ENCODE results near the gene VSIG10.

DNA sequence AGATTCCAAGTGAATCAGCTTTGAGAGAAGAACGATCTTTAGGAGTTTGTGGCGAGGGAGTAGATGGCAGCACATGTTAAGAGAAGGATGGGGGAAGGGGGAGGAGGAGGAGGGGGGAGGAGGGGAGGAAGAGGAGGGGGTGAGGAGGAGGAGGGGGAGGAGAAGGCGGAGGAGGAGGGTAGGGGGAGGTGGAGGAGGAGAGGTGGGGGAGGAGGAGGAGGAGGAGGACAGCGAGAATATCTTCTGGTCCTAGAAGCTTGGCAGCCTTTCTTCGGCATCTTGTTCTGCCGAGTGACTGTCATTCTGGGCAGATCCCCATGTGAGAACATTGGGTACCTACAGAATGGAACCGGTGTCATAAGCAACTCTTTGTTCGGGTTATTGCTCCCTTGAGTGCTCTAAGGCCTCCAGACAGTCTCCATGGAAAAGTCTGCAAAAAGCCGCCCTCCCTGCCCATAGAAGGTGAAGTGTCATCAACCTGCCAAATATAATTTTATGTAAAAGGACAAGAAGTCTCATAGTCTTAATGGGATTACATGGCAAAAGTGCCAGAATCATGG is 80.4 kb downstream of the VSIG10 start:
- TF ChIP-seq TCF4 (CRISPR knock-in tag; IDR thresholded peaks at IDR 0.05; ENCODE audit: borderline replicate concordance) (no peak), ISL1 (CRISPR knock-in tag; IDR thresholded peaks at IDR 0.05) (no peak), ZFP30 (CRISPR knock-in tag; IDR thresholded peaks at IDR 0.05) (no peak), ARNTL (CRISPR knock-in tag; IDR thresholded peaks at IDR 0.05; ENCODE audit: borderline replicate concordance, low read depth) (no peak), CSDC2 (CRISPR knock-in tag; IDR thresholded peaks at IDR 0.05) (no peak)
- TF ChIP-seq, protein P1, sequence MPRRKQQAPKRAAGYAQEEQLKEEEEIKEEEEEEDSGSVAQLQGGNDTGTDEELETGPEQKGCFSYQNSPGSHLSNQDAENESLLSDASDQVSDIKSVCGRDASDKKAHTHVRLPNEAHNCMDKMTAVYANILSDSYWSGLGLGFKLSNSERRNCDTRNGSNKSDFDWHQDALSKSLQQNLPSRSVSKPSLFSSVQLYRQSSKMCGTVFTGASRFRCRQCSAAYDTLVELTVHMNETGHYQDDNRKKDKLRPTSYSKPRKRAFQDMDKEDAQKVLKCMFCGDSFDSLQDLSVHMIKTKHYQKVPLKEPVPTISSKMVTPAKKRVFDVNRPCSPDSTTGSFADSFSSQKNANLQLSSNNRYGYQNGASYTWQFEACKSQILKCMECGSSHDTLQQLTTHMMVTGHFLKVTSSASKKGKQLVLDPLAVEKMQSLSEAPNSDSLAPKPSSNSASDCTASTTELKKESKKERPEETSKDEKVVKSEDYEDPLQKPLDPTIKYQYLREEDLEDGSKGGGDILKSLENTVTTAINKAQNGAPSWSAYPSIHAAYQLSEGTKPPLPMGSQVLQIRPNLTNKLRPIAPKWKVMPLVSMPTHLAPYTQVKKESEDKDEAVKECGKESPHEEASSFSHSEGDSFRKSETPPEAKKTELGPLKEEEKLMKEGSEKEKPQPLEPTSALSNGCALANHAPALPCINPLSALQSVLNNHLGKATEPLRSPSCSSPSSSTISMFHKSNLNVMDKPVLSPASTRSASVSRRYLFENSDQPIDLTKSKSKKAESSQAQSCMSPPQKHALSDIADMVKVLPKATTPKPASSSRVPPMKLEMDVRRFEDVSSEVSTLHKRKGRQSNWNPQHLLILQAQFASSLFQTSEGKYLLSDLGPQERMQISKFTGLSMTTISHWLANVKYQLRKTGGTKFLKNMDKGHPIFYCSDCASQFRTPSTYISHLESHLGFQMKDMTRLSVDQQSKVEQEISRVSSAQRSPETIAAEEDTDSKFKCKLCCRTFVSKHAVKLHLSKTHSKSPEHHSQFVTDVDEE (CRISPR knock-in tag; IDR thresholded peaks at IDR 0.05), result no peak
- TF ChIP-seq, protein P2, sequence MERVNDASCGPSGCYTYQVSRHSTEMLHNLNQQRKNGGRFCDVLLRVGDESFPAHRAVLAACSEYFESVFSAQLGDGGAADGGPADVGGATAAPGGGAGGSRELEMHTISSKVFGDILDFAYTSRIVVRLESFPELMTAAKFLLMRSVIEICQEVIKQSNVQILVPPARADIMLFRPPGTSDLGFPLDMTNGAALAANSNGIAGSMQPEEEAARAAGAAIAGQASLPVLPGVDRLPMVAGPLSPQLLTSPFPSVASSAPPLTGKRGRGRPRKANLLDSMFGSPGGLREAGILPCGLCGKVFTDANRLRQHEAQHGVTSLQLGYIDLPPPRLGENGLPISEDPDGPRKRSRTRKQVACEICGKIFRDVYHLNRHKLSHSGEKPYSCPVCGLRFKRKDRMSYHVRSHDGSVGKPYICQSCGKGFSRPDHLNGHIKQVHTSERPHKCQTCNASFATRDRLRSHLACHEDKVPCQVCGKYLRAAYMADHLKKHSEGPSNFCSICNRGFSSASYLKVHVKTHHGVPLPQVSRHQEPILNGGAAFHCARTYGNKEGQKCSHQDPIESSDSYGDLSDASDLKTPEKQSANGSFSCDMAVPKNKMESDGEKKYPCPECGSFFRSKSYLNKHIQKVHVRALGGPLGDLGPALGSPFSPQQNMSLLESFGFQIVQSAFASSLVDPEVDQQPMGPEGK (CRISPR knock-in tag; IDR thresholded peaks at IDR 0.05; ENCODE audit: borderline replicate concordance), result no peak
